SH-SY5Y (cell line): Measurements from ENCODE around the gene NOL4L.

ENCODE experiments used
- GATA2 ChIP-seq: IDR thresholded peaks from 2 replicates; pipeline ENCODE4 v1.6.1; 2011; ENCODE audit warnings: mild to moderate bottlenecking, low read depth, low read length
- GATA3 ChIP-seq: IDR thresholded peaks from 2 replicates; pipeline ENCODE4 v1.6.1; 2011; ENCODE audit warnings: low read depth, mild to moderate bottlenecking, low read length, moderate library complexity

DNA sequence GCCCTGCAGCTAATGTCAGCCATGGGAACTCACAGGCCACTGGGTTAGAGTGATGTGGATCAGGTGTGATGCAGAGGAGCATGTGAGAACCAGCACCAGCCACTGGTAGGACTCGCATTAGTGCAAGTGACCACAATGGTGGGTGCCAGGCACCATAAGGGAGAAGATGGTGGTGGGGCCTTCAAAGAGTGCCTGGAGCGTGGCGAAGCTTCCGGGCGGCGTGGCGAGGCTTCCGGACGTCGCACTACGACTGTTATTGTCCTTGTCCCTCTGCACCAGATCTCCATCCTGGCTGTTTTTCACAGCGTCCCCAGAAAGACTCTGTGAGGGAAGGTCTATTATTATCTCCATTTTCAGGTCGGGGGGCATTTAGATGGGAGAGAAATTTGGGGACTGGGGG lies 44.7 kb upstream of the NOL4L start:
- no peak for TF ChIP-seq GATA2
- no peak for TF ChIP-seq GATA3
